ENCODE data around the gene PITX1.

PITX1 gene

DNA sequence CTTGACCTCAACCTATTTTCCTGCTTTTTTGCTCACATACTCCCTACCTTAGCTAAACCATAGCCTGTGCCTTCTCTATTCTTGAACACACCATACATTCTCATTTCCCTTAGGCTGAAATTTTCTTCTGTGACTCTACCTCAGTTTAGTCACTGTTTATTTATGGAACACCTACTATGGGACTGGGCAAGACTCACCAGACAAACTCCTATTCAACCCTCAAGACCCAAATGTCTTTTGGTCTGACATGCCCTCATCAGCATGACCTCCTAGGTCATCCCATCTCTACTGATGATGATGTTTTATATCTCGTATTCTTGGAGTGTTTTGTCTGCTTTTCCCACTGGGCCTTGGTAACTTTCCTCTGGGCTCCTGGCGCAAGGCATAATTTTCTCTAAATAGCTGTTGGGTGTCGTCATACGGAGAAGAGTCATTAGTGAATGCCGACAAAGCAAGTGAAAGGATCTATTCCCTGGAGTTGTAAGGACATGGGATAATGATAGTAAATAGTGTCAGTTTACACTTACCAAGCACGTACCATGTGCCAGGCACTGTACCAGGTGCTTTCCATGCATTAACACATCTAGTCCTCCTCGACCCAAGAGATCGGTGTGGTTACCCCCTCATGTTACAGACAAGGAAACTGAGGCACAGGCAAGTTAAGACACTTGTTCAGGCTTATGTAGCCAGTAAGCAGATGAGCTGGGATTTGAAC lies 22.4 kb upstream of the PITX1 start:
- H3K4me3 ChIP-seq (ENCODE audit: low read length), result no peak overlapping the region
- no peak overlapping the region for H3K9ac ChIP-seq (ENCODE audit: low read length)
- peaks cover 4% of the 10 kb centered on the region; the same call in 1 of the 2 replicates for H3F3A ChIP-seq (ENCODE audit: insufficient read depth, low read length)

GRCh38 chr5:135055396-135055795 lies 21.4 kb upstream of the PITX1 start:
- Histone ChIP-seq H3K27me3 (replicated peaks; ENCODE audit: insufficient read depth, low read length) (no peaks in the 10 kb centered on the region), H3F3A (ENCODE audit: insufficient read depth, low read length) (peaks cover 4% of the 10 kb centered on the region; the same call in 1 of the 2 replicates), H4K20me1 (ENCODE audit: insufficient read depth, low read length) (no peaks in the 10 kb centered on the region), H3K9me2 (replicated peaks; ENCODE audit: insufficient read depth, low read length) (no peaks in the 10 kb centered on the region), H3K9ac (ENCODE audit: low read length) (no peak overlapping the region), H3K27ac (ENCODE audit: low read length) (no peak overlapping the region), H3K36me3 (replicated peaks; ENCODE audit: insufficient read depth, low read length) (no peaks in the 10 kb centered on the region), H3K79me2 (ENCODE audit: low read length) (no peaks in the 10 kb centered on the region), H3K4me1 (ENCODE audit: low read length) (peaks cover 25% of the 10 kb centered on the region), H3K4me2 (ENCODE audit: low read depth, low read length) (no peak overlapping the region), H3K9me3 (replicated peaks; ENCODE audit: insufficient read depth, low read length) (no peaks in the 10 kb centered on the region), H3K4me3 (ENCODE audit: low read length) (no peak overlapping the region), H2AFZ (ENCODE audit: low read length) (no peak overlapping the region)
- DNase-seq, result no peak
- TF ChIP-seq EZH2 (optimal IDR thresholded peaks at IDR 0.05; ENCODE audit: low read depth, low read length) (no peak), EZH2phosphoT487 (IDR thresholded peaks at IDR 0.05; ENCODE audit: low read length) (no peak)
- TF ChIP-seq, protein P1, sequence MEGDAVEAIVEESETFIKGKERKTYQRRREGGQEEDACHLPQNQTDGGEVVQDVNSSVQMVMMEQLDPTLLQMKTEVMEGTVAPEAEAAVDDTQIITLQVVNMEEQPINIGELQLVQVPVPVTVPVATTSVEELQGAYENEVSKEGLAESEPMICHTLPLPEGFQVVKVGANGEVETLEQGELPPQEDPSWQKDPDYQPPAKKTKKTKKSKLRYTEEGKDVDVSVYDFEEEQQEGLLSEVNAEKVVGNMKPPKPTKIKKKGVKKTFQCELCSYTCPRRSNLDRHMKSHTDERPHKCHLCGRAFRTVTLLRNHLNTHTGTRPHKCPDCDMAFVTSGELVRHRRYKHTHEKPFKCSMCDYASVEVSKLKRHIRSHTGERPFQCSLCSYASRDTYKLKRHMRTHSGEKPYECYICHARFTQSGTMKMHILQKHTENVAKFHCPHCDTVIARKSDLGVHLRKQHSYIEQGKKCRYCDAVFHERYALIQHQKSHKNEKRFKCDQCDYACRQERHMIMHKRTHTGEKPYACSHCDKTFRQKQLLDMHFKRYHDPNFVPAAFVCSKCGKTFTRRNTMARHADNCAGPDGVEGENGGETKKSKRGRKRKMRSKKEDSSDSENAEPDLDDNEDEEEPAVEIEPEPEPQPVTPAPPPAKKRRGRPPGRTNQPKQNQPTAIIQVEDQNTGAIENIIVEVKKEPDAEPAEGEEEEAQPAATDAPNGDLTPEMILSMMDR (IDR thresholded peaks at IDR 0.05; ENCODE audit: low read length), result no peak

More for the DNA sequence above, 22.4 kb upstream of the PITX1 start:
- Histone ChIP-seq H3K79me2 (ENCODE audit: low read length) (no peaks in the 10 kb centered on the region), H3K36me3 (replicated peaks; ENCODE audit: insufficient read depth, low read length) (no peaks in the 10 kb centered on the region), H2AFZ (ENCODE audit: low read length) (no peak overlapping the region), H3K9me2 (replicated peaks; ENCODE audit: insufficient read depth, low read length) (no peaks in the 10 kb centered on the region), H3K27ac (ENCODE audit: low read length) (no peak overlapping the region), H3K4me2 (ENCODE audit: low read depth, low read length) (no peak overlapping the region), H3K9me3 (replicated peaks; ENCODE audit: insufficient read depth, low read length) (no peaks in the 10 kb centered on the region), H3K4me1 (ENCODE audit: low read length) (peaks cover 25% of the 10 kb centered on the region), H3K27me3 (replicated peaks; ENCODE audit: insufficient read depth, low read length) (no peaks in the 10 kb centered on the region), H4K20me1 (ENCODE audit: insufficient read depth, low read length) (no peaks in the 10 kb centered on the region)
- DNase-seq, result no peak
- no peak for TF ChIP-seq EZH2phosphoT487 (IDR thresholded peaks at IDR 0.05; ENCODE audit: low read length)
- no peak for TF ChIP-seq EZH2 (optimal IDR thresholded peaks at IDR 0.05; ENCODE audit: low read depth, low read length)
- TF ChIP-seq, protein P1 (IDR thresholded peaks at IDR 0.05; ENCODE audit: low read length), result no peak

GRCh38 chr5:135054546-135054945 lies 20.5 kb upstream of the PITX1 start:
- H3K9me2 ChIP-seq (replicated peaks; ENCODE audit: insufficient read depth, low read length), result no peaks in the 10 kb centered on the region
- H3F3A ChIP-seq (ENCODE audit: insufficient read depth, low read length), result peaks cover 4% of the 10 kb centered on the region; the same call in 1 of the 2 replicates
- H3K4me1 ChIP-seq (ENCODE audit: low read length), result peaks cover 25% of the 10 kb centered on the region
- H3K27ac ChIP-seq (ENCODE audit: low read length), result no peak overlapping the region
- no peaks in the 10 kb centered on the region for H3K79me2 ChIP-seq (ENCODE audit: low read length)
- no peak overlapping the region for H3K4me3 ChIP-seq (ENCODE audit: low read length)
- TF ChIP-seq, protein P1 (IDR thresholded peaks at IDR 0.05; ENCODE audit: low read length), result no peak
- TF ChIP-seq EZH2 (optimal IDR thresholded peaks at IDR 0.05; ENCODE audit: low read depth, low read length) (no peak), EZH2phosphoT487 (IDR thresholded peaks at IDR 0.05; ENCODE audit: low read length) (no peak)
- no peak overlapping the region for H3K9ac ChIP-seq (ENCODE audit: low read length)
- H2AFZ ChIP-seq (ENCODE audit: low read length), result no peak overlapping the region
- H4K20me1 ChIP-seq (ENCODE audit: insufficient read depth, low read length), result no peaks in the 10 kb centered on the region
- H3K36me3 ChIP-seq (replicated peaks; ENCODE audit: insufficient read depth, low read length), result no peaks in the 10 kb centered on the region
- no peaks in the 10 kb centered on the region for H3K27me3 ChIP-seq (replicated peaks; ENCODE audit: insufficient read depth, low read length)
- H3K9me3 ChIP-seq (replicated peaks; ENCODE audit: insufficient read depth, low read length), result no peaks in the 10 kb centered on the region
- H3K4me2 ChIP-seq (ENCODE audit: low read depth, low read length), result no peak overlapping the region
- DNase-seq, result no peak

All from MM.1S (cell line).